GM08714 (cell line): ENCODE results near the gene SPEM1.

Source experiments
- H3K4me3 ChIP-seq: fragments of 200-500 bp; sonication (Bioruptor generic); 2 replicates; pipeline ENCODE4 v1.5.1; 2014; ENCODE audit warnings: mild to moderate bottlenecking, low read length, inconsistent platforms
- ZNF274 ChIP-seq: IDR thresholded peaks from 2 replicates; pipeline ENCODE4 v1.6.1; 2012; ENCODE audit warnings: mild to moderate bottlenecking, low read depth, low read length

SPEM1 gene

DNA sequence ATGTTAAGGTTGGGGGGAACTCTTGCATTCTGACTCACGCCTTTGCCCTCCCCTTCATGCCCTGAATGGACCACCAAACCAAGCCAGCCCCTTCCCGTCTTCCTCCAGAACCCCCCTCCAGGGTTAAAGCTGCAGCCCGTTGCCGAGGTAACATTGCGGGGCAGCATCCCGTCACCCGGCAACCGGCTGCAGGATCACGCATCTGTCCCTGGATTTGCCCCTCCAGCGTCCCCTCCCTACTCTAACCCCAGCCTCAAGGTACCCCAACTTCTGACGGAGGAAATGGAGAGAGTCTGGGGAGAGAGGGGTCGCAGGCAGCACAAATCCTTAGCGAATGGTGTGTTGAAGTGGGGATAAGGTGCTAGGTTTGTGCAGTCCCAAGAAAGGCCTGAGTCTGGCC, 13.0 kb upstream of the SPEM1 start:
- TF ChIP-seq ZNF274, result no peak
- no peak overlapping the region for H3K4me3 ChIP-seq

DNA sequence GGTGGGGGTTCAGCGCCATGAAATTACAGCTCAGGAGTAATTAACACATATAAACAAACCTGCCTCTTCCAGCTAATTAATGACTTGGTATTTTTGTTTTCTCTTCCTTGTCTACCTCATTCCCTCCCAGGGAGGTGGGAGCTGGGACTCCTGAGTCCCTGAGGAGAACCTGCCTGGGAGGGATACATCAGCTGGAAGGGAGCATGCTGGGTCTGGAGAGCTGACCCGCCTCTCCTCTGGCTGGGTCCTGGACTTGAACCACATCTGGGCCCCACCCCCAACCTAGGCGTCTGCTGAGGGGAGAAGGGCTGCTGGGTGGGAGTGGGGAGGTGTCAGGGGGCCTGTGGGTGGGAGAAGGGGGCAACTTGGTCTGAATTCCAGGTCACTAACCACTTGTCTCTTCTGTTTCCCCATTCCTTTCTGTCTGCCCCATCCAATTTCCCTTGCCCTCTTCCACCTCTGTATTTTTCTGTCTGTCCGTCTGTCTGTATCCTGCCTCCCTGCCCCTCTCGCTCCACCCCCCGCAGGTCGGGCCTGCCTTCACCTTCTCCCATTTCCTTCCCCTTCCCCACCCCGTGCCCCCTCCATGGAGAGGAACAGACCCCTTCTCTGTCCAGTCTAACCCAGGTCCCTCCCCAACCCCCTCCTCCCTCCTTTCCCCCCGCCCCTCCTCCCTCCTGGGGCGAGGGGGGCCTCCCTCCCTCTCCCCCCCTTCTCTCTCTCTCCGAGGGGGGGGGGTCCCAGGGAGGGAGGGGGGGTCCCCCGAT, 12.5 kb upstream of the SPEM1 start, which contains the start of gene NLGN2:
NLGN2 (plus strand) TSS at position 361 of the 767 bp plus-strand sequence. CDS start 411 bp downstream, outside the sequence.
- no peak for TF ChIP-seq ZNF274
- no peak within 1 kb of the TSS for H3K4me3 ChIP-seq

DNA sequence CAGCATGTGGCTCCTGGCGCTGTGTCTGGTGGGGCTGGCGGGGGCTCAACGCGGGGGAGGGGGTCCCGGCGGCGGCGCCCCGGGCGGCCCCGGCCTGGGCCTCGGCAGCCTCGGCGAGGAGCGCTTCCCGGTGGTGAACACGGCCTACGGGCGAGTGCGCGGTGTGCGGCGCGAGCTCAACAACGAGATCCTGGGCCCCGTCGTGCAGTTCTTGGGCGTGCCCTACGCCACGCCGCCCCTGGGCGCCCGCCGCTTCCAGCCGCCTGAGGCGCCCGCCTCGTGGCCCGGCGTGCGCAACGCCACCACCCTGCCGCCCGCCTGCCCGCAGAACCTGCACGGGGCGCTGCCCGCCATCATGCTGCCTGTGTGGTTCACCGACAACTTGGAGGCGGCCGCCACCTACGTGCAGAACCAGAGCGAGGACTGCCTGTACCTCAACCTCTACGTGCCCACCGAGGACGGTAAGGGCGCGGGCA, 11.8 kb upstream of the SPEM1 start:
- TF ChIP-seq ZNF274, result no peak
- H3K4me3 ChIP-seq, result no peak overlapping the region

DNA sequence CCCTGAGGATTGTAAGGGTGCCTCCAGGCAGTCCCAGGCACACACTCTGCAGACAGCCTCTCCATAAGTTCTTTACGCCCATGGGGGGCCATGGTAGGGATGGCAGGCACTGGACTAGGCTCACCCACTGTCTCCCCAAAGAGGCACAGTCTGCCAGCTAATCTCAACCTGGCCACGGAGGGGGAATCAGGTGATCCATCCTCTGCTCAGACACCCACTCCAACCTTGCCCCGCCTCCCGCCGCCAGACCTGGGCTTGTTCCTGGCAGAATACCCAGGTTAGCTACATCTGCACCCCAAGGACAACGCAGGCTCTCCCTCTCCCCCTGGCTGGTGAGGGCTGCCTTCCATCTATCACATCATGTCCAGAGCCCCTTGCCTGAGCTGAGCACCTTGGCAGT, 11.3 kb upstream of the SPEM1 start:
- no peak for TF ChIP-seq ZNF274
- H3K4me3 ChIP-seq, result no peak overlapping the region

DNA sequence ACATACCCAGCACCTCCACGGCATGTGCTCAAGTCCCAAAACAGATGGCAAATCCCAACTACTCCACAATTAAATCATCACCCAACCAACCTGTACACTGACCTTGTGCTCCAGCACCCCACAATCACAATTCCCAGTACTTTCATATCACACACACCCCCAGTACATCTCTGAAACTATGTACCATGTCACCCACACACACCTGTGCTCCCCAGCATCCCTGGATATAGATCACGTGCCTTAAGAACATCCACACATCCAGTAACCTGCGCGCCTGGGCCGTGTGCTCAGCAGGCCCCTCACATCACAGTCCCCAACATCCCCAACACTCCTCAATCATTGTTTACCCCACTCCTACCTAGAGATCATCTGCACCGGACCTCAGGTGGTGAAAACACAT, 10.4 kb upstream of the SPEM1 start:
- no peak overlapping the region for H3K4me3 ChIP-seq
- TF ChIP-seq ZNF274, result no peak

DNA sequence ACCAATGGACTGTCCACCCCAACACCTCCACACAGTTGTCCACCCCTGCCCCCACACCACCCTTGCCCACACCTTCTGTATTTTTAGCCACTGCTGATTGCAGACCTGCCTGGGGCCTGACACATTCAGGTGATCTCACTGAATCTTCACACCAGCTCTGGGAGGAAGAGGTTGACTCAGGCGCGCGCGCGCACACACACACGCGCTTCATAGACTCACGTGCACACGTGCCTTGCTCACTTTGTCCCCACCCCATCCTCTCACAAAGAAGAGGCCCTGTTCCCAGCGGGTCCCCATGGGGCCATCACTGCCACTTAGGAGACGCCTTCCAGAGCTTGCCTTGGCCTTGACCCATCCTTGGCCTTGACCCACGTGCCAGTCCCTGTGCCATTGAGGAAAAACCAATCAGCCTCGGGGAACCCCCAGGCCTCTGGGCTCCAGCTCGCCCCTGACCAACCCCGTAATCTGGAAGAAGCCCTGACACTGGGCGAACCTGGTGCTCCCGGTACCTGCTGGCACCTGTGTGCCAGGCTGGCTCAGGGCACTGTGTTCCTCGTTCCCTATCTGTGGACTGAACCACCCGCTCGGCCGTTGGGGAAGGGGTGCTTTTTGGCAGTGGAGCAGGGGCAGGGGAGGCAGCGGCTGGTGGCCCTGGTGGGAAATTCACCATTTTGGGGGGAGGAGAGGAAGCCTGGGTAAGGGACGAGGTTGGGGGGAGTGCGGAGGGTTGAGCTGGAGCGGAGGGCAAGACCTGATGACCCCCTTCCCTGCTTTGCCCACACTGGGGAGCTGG, 9.3 kb upstream of the SPEM1 start:
- TF ChIP-seq ZNF274, result no peak
- H3K4me3 ChIP-seq, result no peak overlapping the region

DNA sequence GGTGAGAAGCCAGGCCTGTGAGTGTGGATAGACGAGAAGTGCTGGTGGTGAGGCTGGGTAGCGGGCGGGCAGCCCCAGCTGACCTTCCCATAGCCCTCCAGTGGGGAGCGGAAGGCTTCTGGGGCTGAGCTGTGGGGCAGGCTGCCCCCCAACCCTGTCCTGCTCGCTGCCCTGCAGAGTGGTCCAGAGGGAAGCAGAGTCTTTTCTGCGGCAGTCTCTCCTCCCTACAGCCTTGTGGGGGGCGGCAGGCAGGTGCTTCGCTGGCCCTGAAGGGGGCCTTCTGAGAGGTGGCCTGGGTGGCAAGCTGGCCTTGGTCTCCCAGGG, 8.7 kb upstream of the SPEM1 start:
- H3K4me3 ChIP-seq, result no peak overlapping the region
- TF ChIP-seq ZNF274, result no peak

DNA sequence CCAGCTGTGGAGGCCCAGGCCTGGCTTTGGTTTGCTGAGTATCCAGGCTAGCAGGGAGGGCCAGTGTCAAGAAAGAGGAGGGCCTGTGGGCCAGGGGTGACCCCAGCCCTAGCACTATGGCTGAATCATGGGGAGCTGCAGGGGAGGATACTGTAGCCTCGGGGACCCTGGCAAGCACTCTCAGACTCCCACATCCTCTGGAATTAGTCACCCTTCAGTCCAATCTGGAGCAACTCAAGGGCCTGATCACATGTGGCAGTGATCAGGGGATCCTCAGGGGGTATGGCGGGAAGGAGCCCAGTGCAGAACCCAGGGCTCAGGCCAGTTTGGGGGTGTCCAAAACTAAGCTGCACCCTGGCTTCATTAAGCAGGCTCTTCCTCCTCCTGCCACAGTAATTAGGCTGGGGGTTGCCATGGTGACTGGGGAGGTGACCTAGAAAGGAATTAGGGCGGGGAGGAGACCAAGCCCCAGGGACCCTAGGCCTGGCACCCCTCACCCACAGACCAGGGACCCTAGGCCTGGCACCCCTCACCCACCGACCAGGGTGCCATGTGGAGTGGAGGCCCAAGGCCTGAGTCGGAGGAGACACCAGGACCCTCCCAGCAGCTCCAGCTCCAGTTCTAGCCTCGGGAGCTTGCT, 6.7 kb upstream of the SPEM1 start:
- no peak for TF ChIP-seq ZNF274
- H3K4me3 ChIP-seq, result no peak overlapping the region

DNA sequence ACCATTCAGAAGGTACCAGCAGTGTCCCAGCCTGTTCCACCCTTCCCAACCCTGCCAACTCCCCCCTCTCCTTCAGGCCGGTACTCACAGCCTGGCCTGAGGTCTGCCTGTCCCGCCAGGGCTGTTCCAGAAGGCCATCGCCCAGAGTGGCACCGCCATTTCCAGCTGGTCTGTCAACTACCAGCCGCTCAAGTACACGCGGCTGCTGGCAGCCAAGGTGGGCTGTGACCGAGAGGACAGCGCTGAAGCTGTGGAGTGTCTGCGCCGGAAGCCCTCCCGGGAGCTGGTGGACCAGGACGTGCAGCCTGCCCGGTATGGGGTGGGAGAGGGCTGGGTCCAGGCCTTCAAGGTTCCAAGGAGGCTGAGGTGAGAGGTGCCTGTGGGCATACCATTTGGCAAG, 5.3 kb upstream of the SPEM1 start:
- no peak for TF ChIP-seq ZNF274
- no peak overlapping the region for H3K4me3 ChIP-seq

DNA sequence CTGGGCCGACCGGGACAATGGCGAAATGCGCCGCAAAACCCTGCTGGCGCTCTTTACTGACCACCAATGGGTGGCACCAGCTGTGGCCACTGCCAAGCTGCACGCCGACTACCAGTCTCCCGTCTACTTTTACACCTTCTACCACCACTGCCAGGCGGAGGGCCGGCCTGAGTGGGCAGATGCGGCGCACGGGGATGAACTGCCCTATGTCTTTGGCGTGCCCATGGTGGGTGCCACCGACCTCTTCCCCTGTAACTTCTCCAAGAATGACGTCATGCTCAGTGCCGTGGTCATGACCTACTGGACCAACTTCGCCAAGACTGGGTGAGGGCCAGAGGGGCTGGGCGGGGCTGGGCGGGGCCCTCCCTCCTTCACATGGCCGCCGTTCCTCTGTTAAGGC, 4.3 kb upstream of the SPEM1 start:
- no peak overlapping the region for H3K4me3 ChIP-seq
- no peak for TF ChIP-seq ZNF274

DNA sequence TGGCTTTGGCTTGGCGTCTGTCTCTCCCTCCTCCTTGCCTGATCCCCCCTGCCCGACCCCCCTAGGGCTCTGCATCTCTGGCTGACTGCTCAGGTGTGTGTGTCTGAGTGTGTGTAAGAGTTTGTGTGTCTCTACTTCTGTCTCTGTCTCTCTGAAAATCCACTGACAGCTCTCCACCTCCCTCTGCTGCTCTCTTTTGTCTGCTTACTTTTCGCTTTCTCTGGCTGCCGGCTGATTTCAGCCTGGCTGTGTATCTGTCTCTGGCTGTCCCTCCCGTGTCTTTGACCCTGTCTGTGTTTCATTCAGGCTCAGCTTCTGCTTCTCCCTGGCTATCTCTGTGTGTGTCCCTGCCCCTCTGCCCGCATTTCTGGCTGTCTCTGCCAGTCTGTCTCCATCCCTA, 3.8 kb upstream of the SPEM1 start:
- no peak overlapping the region for H3K4me3 ChIP-seq
- no peak for TF ChIP-seq ZNF274

DNA sequence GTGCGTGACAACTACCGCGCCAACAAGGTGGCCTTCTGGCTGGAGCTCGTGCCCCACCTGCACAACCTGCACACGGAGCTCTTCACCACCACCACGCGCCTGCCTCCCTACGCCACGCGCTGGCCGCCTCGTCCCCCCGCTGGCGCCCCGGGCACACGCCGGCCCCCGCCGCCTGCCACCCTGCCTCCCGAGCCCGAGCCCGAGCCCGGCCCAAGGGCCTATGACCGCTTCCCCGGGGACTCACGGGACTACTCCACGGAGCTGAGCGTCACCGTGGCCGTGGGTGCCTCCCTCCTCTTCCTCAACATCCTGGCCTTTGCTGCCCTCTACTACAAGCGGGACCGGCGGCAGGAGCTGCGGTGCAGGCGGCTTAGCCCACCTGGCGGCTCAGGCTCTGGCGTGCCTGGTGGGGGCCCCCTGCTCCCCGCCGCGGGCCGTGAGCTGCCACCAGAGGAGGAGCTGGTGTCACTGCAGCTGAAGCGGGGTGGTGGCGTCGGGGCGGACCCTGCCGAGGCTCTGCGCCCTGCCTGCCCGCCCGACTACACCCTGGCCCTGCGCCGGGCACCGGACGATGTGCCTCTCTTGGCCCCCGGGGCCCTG, 3.0 kb upstream of the SPEM1 start:
- H3K4me3 ChIP-seq, result no peak overlapping the region
- TF ChIP-seq ZNF274, result no peak

DNA sequence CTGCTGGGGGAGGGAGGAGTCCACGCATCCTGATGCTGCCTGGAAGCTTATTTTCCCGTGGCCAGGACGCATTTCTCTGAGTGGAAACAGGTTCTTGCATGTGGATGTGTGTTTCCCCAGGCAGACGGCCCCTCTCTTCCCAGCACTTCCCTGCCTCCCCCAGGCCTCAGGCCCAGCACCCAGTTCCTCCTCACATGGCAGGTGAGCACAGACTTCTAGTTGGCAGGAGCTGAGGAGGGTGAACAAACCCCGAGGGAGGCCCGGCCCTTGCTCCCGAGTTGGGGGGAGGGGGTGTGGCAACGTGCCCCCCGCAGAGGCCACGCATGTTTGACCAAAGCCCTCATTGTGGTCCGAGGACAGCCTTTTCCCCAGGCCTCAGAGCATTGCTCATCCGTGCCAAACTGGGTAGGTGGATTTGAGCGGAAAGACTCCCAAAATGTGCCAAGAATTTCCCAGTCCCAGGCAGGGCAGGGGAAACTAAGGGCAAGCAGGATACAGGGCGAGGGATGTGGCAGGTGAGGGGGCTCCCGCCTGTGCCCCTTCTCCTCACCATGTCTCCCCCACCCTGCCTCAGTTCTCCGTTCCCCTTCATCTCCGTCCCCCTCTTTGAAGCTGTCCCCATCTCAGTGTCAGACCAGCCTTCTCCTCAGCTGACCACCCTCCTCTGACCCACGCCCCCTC, 1.5 kb upstream of the SPEM1 start:
- no peak for TF ChIP-seq ZNF274
- H3K4me3 ChIP-seq, result no peak overlapping the region

DNA sequence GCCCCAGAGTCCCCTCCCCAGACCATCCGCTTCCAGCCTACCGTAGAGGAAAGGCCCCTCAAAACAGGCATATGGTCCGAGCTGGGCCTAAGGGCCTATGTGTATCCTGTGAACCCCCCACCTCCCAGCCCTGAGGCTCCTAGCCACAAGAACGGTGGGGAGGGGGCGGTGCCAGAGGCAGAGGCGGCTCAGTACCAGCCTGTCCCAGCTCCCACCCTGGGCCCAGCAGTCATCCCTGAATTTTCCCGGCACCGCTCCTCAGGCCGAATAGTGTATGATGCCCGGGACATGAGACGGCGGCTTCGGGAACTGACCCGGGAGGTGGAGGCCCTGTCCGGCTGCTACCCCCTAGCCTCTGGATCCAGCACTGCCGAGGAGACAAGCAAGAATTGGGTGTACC, 1.1 kb downstream of the SPEM1 start:
- H3K4me3 ChIP-seq, result no peak overlapping the region
- TF ChIP-seq ZNF274, result no peak
